ENCODE results near the gene REXO4.

Gene REXO4

GRCh38 chr9:133443982-133444381 lies 26.2 kb upstream of the REXO4 start:
- H3K36me3 ChIP-seq (ENCODE audit: low read depth): no peaks in the 10 kb centered on the region
- H3K27ac ChIP-seq (ENCODE audit: poor library complexity, severe bottlenecking): no peak overlapping the region
- H3K27me3 ChIP-seq (ENCODE audit: insufficient read depth, poor library complexity, severe bottlenecking): no peaks in the 10 kb centered on the region
- H3K4me3 ChIP-seq (ENCODE audit: severe bottlenecking): no peak overlapping the region
- H3K9me3 ChIP-seq (ENCODE audit: severe bottlenecking): no peaks in the 10 kb centered on the region
- no peaks in the 10 kb centered on the region for H3K4me1 ChIP-seq (ENCODE audit: insufficient read depth, poor library complexity, severe bottlenecking)
- ATAC-seq (ENCODE audit: low read depth) (no peak), DNase-seq (ENCODE audit: low spot score) (no peak)
- TF ChIP-seq CTCF (IDR thresholded peaks at IDR 0.05; ENCODE audit: poor library complexity, severe bottlenecking): no peak

- no peak overlapping the region for H3K4me3 ChIP-seq (ENCODE audit: severe bottlenecking)
- no peak for DNase-seq (ENCODE audit: low spot score)
- no peaks in the 10 kb centered on the region for H3K36me3 ChIP-seq (ENCODE audit: low read depth)
- no peaks in the 10 kb centered on the region for H3K4me1 ChIP-seq (ENCODE audit: insufficient read depth, poor library complexity, severe bottlenecking)
- no peak for TF ChIP-seq CTCF (IDR thresholded peaks at IDR 0.05; ENCODE audit: poor library complexity, severe bottlenecking)
- H3K9me3 ChIP-seq (ENCODE audit: severe bottlenecking): no peaks in the 10 kb centered on the region
- no peaks in the 10 kb centered on the region for H3K27me3 ChIP-seq (ENCODE audit: insufficient read depth, poor library complexity, severe bottlenecking)
- no peak for ATAC-seq (ENCODE audit: low read depth)
- H3K27ac ChIP-seq (ENCODE audit: poor library complexity, severe bottlenecking): no peak overlapping the region
These were observed 25.4 kb upstream of the REXO4 start for GRCh38 chr9:133443248-133443647.

- TF ChIP-seq CTCF (IDR thresholded peaks at IDR 0.05; ENCODE audit: poor library complexity, severe bottlenecking): no peak
- H3K4me1 ChIP-seq (ENCODE audit: insufficient read depth, poor library complexity, severe bottlenecking): no peaks in the 10 kb centered on the region
These were observed 23.8 kb upstream of the REXO4 start for GRCh38 chr9:133441571-133441970.

GRCh38 chr9:133440874-133441273 lies 23.1 kb upstream of the REXO4 start:
- Histone ChIP-seq H3K9me3 (ENCODE audit: severe bottlenecking) (no peaks in the 10 kb centered on the region), H3K36me3 (ENCODE audit: low read depth) (no peaks in the 10 kb centered on the region), H3K4me1 (ENCODE audit: insufficient read depth, poor library complexity, severe bottlenecking) (no peaks in the 10 kb centered on the region), H3K27me3 (ENCODE audit: insufficient read depth, poor library complexity, severe bottlenecking) (no peaks in the 10 kb centered on the region), H3K4me3 (ENCODE audit: severe bottlenecking) (no peak overlapping the region), H3K27ac (ENCODE audit: poor library complexity, severe bottlenecking) (no peak overlapping the region)
- no peak for ATAC-seq (ENCODE audit: low read depth)
- TF ChIP-seq CTCF (IDR thresholded peaks at IDR 0.05; ENCODE audit: poor library complexity, severe bottlenecking): no peak
- no peak for DNase-seq (ENCODE audit: low spot score)

More at GRCh38 chr9:133441571-133441970, 23.8 kb upstream of the REXO4 start:
- Histone ChIP-seq H3K9me3 (ENCODE audit: severe bottlenecking) (no peaks in the 10 kb centered on the region), H3K4me3 (ENCODE audit: severe bottlenecking) (no peak overlapping the region), H3K27me3 (ENCODE audit: insufficient read depth, poor library complexity, severe bottlenecking) (no peaks in the 10 kb centered on the region), H3K36me3 (ENCODE audit: low read depth) (no peaks in the 10 kb centered on the region), H3K27ac (ENCODE audit: poor library complexity, severe bottlenecking) (no peak overlapping the region)
- DNase-seq (ENCODE audit: low spot score) (no peak), ATAC-seq (ENCODE audit: low read depth) (no peak)

GRCh38 chr9:133439337-133439736 lies 21.5 kb upstream of the REXO4 start:
- H3K27me3 ChIP-seq (ENCODE audit: insufficient read depth, poor library complexity, severe bottlenecking): no peaks in the 10 kb centered on the region
- no peak overlapping the region for H3K27ac ChIP-seq (ENCODE audit: poor library complexity, severe bottlenecking)
- TF ChIP-seq CTCF (IDR thresholded peaks at IDR 0.05; ENCODE audit: poor library complexity, severe bottlenecking): no peak
- no peak for DNase-seq (ENCODE audit: low spot score)
- no peaks in the 10 kb centered on the region for H3K36me3 ChIP-seq (ENCODE audit: low read depth)
- H3K4me3 ChIP-seq (ENCODE audit: severe bottlenecking): no peak overlapping the region
- H3K4me1 ChIP-seq (ENCODE audit: insufficient read depth, poor library complexity, severe bottlenecking): no peaks in the 10 kb centered on the region
- ATAC-seq (ENCODE audit: low read depth): no peak
- no peaks in the 10 kb centered on the region for H3K9me3 ChIP-seq (ENCODE audit: severe bottlenecking)

Measured in RWPE2 (cell line).